ENCODE results near the gene MARCHF10. TPM values are rescaled to one million over a fixed set of nuclear protein-coding genes. Genes with fewer than 3 reads are reported as not detected.
"Not testable (repeated sequence)": the region's sequence is repeated elsewhere in the genome, so short reads cannot be mapped to it uniquely, and the experiment has no call there.

Gene MARCHF10
- total RNA-seq, 4 donors from 2014 or later = 2.1 TPM; not detected in 3

DNA sequence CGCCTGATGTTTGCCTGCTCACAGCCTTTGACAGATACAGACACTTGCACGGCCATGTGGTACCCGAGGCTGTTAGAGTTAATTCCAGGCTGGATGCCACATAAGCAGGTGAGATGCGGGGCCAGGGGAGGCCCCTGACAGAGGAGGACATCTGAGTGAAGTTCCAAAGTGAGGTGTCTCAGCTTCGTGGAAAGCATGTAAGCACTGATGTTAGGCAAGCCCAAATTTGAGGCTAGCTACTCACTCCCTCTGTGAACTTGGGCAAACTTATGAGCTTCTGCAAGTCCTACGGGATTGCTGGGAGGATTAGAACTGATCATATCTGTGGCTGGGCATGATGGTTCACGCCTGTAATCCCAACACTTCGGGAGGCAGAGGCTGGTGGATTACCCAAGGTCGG lies 39.3 kb upstream of the MARCHF10 start:
- WGBS, 2 donors (ENCODE audit: low coverage in 1 of 2) = 80 to 81% methylated on average over 1 to 9 of the region's 9 CpGs
- TF ChIP-seq, protein P1, sequence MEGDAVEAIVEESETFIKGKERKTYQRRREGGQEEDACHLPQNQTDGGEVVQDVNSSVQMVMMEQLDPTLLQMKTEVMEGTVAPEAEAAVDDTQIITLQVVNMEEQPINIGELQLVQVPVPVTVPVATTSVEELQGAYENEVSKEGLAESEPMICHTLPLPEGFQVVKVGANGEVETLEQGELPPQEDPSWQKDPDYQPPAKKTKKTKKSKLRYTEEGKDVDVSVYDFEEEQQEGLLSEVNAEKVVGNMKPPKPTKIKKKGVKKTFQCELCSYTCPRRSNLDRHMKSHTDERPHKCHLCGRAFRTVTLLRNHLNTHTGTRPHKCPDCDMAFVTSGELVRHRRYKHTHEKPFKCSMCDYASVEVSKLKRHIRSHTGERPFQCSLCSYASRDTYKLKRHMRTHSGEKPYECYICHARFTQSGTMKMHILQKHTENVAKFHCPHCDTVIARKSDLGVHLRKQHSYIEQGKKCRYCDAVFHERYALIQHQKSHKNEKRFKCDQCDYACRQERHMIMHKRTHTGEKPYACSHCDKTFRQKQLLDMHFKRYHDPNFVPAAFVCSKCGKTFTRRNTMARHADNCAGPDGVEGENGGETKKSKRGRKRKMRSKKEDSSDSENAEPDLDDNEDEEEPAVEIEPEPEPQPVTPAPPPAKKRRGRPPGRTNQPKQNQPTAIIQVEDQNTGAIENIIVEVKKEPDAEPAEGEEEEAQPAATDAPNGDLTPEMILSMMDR (IDR thresholded peaks at IDR 0.05) = no peak
- no peak for TF ChIP-seq EP300 (IDR thresholded peaks at IDR 0.05; ENCODE audit: low read depth)
- Histone ChIP-seq H3K4me1 (no peaks in the 10 kb centered on the region), H3K27ac (no peak overlapping the region), H3K4me3 (no peak overlapping the region), H3K27me3 (no peaks in the 10 kb centered on the region), H3K36me3 (no peaks in the 10 kb centered on the region), H3K9me3 (no peaks in the 10 kb centered on the region)
- no peak for DNase-seq
- in situ Hi-C loops (cut with MboI; ENCODE audit: low pct_ligation_motif_present in 1 of 4, low pct_unique_long_range_greater_than_20kb in 1 of 4, low sequenced_read_pairs in 3 of 4) (no loop called here), intact Hi-C loops (cut with DNase I; ENCODE audit: low total_unique reads) (loop anchor here (10.0 kb wide), 1 partner anchor 497 kb away; no protein-coding TSS in a partner anchor)

DNA sequence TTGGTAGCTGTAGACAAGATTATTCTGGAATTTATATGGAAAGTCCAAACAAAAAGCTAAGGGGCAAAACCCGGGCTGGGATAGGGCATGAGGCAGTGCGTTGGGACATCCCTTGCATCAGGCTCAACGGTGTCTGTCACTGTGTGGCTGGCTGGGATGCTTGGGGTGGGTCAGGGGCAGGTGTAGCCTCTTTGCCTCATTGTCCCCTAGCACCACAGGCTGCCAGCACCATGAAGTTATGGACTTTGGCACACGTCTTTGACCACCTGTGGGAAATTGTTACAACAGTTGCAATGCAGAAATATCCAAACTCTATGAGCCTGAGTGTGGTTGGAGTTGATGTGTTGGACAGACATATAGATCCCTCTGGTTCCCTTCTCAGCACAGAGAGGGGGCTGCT lies 32.8 kb upstream of the MARCHF10 start:
- no peaks in the 10 kb centered on the region for H3K27me3 ChIP-seq
- WGBS, 2 donors (ENCODE audit: low coverage in 1 of 2) = 81% methylated on average over 4 of the region's 4 CpGs; no CpG with 5 or more reads in 1 of the 2 donors
- no peak for TF ChIP-seq EP300 (IDR thresholded peaks at IDR 0.05; ENCODE audit: low read depth)
- TF ChIP-seq, protein P1 (IDR thresholded peaks at IDR 0.05) = no peak
- TF ChIP-seq POLR2AphosphoS5 (IDR thresholded peaks at IDR 0.05) = no peak
- no peak for TF ChIP-seq POLR2A (IDR thresholded peaks at IDR 0.05)
- H3K9me3 ChIP-seq = no peaks in the 10 kb centered on the region
- no peak overlapping the region for H3K27ac ChIP-seq
- intact Hi-C loops (cut with DNase I; ENCODE audit: low total_unique reads) (loop anchor here (10.0 kb wide), 1 partner anchor 504 kb away; no protein-coding TSS in a partner anchor), in situ Hi-C loops (cut with MboI; ENCODE audit: low pct_ligation_motif_present in 1 of 4, low pct_unique_long_range_greater_than_20kb in 1 of 4, low sequenced_read_pairs in 3 of 4) (no loop called here)
- no peaks in the 10 kb centered on the region for H3K4me1 ChIP-seq
- no peaks in the 10 kb centered on the region for H3K36me3 ChIP-seq
- no peak for DNase-seq
- no peak overlapping the region for H3K4me3 ChIP-seq

DNA sequence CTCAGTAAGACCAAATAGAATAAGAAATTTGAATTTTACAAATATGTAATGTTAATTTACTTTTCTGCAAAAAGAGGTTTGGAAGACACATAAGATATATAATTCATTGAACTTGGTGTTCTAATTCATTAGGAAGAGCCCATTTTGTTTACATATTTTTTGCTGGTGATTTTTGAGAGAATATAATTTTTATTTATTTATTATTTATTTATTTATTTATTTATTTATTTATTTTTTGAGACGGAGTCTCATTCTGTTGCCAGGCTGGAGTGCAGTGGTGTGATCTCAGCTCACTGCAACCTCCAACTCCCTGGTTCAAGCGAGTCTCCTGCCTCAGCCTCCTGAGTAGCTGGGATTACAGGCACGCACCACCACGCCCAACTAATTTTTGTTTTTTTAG lies 25.7 kb upstream of the MARCHF10 start:
- WGBS, 2 donors (ENCODE audit: low coverage in 1 of 2) = 92 to 96% methylated on average over 4 of the region's 4 CpGs
- H3K27ac ChIP-seq; H3K27me3 ChIP-seq; H3K4me3 ChIP-seq; H3K9me3 ChIP-seq; intact Hi-C loops (cut with DNase I; ENCODE audit: low total_unique reads); H3K36me3 ChIP-seq; DNase-seq; in situ Hi-C loops (cut with MboI; ENCODE audit: low pct_ligation_motif_present in 1 of 4, low pct_unique_long_range_greater_than_20kb in 1 of 4, low sequenced_read_pairs in 3 of 4); H3K4me1 ChIP-seq: not testable (repeated sequence)

DNA sequence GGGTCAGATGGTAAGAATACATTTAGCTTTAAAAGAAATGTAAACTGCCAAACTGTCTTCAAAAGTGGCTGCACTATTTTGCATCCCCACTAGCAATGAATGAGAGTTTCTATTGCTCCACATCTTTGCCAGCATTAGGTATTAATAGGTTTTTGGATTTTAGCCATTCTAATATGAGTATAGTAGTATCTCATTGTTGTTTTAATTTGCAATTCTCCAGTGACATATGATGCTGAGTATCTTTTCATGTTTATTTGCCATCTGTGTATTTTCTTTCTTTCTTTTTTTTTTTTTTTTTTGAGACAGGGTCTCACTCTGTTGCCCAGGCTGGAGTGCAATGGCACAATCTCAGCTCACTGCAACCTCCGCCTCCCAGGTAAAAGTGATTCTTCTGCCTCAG lies 24.3 kb upstream of the MARCHF10 start:
- H3K27me3 ChIP-seq = no peaks in the 10 kb centered on the region
- H3K4me1 ChIP-seq = peaks cover 0 to 5% (median 0%) of the 10 kb centered on the region in 4 donors
- in situ Hi-C loops (cut with MboI; ENCODE audit: low pct_ligation_motif_present in 1 of 4, low pct_unique_long_range_greater_than_20kb in 1 of 4, low sequenced_read_pairs in 3 of 4) = no loop called here
- no peak for DNase-seq
- no peak overlapping the region for H3K4me3 ChIP-seq
- no peaks in the 10 kb centered on the region for H3K9me3 ChIP-seq
- 94% methylated on average over 1 of the region's 1 CpG; no CpG with 5 or more reads in 1 of the 2 donors for WGBS, 2 donors (ENCODE audit: low coverage in 1 of 2)
- no peak for TF ChIP-seq POLR2A (IDR thresholded peaks at IDR 0.05)
- no peak for TF ChIP-seq EP300 (IDR thresholded peaks at IDR 0.05; ENCODE audit: low read depth)
- H3K27ac ChIP-seq = no peak overlapping the region
- intact Hi-C loops (cut with DNase I; ENCODE audit: low total_unique reads) = no loop called here
- no peaks in the 10 kb centered on the region for H3K36me3 ChIP-seq

DNA sequence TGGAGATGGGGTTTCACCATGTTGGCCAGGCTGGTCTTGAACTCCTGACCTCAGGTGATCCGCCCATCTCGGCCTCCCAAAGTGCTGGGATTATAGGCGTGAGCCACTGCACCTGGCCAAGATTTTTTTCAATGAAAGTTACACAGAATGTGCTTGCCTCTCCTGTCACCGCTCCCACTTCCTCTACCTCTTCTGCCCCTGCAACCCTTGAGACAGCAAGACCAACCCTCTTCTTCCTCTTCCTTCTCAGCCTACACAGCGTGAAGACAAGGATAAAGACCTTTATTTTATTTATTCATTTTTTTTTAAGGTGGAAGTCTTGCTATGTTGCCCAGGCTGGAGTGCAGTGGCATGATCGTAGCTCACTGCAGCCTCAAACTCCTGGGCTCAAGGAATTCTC lies 23.0 kb upstream of the MARCHF10 start:
- DNase-seq; H3K27me3 ChIP-seq; in situ Hi-C loops (cut with MboI; ENCODE audit: low pct_ligation_motif_present in 1 of 4, low pct_unique_long_range_greater_than_20kb in 1 of 4, low sequenced_read_pairs in 3 of 4); H3K27ac ChIP-seq; H3K4me3 ChIP-seq; H3K4me1 ChIP-seq; H3K36me3 ChIP-seq; H3K9me3 ChIP-seq; intact Hi-C loops (cut with DNase I; ENCODE audit: low total_unique reads): not testable (repeated sequence)
- 53 to 71% methylated on average over 1 to 6 of the region's 6 CpGs for WGBS, 2 donors (ENCODE audit: low coverage in 1 of 2)

Measured in transverse colon (tissue), 4 donors.